NCI-H774 (cell line): ENCODE results near the gene SIRT6.
"Not testable (repeated sequence)": the region's sequence is repeated elsewhere in the genome, so short reads cannot be mapped to it uniquely, and the experiment has no call there.

Experiments
- DNase-seq: peaks from one replicate; lab custom pipeline; 2025; lab: John Stamatoyannopoulos, UW

Gene SIRT6

DNA sequence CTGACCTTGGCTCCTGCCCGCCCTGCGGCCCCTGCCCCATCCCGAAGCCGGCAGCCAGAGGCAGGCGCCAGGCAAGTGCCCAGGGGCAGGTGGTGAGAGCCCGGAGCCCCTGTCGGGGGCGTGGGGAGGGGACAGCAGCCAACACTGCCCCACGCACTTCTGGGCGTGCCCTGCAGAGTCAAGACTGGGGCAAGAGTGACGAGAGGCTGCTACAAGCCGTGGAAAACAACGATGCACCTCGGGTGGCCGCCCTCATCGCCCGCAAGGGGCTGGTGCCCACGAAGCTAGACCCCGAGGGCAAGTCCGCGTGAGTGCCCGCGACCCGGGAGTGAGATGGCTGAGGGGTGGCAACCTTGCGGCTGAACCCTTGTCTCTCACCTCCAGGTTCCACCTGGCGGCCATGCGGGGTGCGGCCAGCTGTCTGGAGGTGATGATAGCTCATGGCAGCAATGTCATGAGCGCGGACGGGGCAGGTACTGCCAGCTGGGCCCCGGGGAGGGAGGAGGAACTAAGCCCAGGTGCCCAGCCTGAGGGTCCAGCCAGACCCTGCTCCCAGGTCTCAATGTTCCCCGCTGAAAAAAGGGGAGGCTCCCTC is 17.4 kb upstream of the SIRT6 start:
- DNase-seq = peak; percentile 16

DNA sequence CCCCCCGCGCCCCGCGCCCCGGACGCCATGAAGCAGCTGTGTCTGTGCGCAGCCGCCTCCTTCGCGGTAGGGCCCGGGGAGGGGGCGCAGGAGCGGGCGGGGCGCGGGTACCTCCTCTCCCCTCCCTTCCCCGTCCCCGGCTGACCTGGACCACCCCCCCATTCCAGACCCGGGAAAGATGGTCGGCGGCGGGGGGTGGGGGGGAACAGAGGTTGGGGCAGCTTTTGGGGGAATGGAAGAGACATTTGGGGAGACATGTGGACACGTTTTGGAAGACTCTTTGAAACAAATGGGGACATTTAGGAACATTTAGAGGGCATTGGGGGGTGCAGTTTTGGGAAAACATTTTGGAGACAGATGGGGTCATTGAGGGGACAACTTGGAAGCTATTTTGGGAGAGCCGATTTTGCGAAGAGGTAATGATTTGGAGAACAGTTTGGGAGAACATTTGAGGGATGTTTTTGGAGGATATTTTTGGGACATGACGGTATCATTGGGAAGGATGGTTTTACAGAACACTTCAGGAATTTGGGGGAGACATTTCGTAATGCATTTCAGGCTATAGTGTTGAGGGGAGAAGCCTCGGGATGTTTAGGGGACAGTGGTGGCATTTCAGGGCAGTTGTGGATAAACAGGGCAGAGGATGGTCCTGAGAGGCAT is 16.2 kb upstream of the SIRT6 start:
- no peak for DNase-seq

DNA sequence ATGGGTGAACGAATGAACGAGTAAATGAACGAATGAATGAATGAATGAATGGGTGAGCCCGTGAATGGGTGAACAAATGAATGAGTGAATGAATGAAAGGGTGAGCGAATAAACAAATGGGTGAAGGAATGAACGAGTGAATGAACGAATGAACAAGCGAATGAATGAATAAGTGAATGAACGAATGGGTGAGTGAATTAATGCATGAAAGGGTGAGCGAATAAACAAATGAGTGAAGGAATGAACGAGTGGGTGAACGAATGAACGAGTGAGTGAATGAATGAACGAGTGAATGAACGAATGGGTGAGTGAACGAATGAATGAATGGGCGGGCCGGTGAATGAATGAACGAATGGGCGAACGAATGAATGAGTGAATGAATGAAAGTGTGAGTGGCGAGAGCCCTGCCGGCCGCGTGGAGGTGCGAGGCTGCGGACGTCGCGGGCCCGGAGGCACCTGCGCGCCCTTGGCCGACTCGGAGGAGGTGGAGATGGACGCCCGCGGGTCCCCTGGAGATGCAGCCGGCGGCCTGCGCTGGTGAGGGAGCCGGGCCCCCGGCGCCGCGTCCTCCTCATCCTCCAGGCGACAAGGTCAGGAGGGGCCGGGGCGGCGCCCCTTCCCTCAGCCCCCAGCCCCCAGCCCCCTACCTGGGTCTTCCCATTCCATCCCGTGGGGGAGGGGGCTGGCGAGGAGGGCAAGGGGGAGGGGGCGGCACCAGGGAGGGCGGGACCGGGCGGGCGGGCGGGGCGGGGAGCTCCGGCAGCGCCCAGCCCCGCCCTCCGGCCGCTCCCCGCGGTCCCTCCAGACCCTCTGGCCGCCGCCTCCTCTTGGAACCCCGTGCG is 15.5 kb upstream of the SIRT6 start:
- DNase-seq = no peak

DNA sequence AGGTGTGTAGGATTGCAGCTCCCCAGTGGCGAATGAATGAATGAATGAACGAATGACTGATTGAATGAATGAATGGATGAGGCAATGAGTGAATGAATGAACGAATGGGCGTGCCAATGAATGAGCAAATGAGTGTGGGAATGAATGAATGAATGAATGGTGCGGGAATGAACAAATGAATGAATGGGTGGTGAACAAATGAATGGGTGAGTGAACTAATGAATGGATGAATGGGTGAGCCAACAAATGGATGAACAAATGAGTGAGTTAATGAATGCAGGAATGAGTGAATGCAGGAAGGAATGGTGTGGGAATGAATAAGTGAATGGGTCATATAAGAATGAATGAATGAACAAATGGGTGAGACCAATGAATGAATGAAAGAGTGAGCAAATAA is 14.9 kb upstream of the SIRT6 start:
- DNase-seq = no peak

DNA sequence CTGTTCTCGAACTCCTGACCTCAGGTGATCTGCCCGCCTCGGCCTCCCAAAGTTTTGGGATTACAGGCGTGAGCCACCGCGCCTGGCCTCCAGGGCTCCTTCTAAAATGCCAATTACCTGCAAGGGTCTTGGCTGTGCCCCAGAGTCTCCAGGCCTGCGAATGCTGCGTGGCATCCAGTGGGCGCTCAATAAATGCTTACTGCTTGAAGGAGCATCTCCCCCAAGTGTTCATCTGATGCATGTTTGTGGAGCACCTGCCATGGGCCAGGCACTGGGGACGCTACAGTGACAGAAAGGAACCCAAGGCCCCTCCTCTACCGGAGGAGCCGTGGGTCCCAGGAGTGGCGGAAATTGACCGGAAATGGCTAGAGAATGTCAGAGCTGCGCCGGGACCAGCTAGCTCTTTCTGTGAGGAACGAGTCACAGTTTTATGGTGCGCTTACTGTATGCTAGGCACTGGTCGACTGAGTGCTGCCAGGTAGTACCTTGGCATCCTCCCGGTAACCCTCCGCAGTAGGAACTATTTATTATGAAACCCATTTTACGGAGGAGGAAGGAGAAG is 14.3 kb upstream of the SIRT6 start:
- no peak for DNase-seq

DNA sequence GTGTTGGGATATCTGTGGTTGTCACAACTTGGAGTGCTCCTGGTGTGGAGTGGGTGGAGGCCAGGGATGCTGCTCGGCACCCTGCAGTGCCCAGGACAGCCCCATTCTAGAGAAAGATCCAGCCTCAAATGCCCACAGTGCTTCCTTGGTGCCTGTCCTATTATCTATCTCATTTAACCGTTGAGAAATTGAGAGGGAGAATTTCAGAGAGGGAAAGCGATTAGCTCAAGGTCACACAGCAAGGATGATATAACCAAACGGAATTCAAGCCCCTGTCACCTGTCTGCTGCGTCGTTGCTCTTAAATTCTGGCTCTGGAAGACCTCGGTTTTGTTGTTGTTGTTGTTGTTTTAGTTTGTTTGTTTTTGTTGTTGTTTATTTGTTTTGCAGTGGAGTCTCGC is 13.6 kb upstream of the SIRT6 start:
- DNase-seq = no peak

DNA sequence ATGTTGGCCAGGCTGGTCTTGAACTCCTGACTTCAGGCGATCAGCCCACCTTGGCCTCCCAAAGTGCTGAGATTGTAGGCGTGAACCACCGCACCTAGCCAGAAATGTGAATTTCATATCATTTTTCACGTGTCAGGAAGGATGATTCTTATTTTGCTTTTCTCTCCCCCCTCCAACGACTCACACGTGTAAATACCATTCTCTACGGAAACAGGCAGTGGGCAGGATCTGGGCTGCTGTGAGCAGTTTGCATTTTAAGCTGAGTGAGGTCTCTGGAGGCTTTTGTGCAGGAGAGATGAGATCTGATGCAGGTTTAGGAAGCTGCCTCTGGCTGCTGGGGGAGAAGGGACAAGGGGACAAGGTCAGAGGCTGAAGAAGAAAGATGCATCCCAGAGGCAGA is 12.0 kb upstream of the SIRT6 start:
- no peak for DNase-seq

DNA sequence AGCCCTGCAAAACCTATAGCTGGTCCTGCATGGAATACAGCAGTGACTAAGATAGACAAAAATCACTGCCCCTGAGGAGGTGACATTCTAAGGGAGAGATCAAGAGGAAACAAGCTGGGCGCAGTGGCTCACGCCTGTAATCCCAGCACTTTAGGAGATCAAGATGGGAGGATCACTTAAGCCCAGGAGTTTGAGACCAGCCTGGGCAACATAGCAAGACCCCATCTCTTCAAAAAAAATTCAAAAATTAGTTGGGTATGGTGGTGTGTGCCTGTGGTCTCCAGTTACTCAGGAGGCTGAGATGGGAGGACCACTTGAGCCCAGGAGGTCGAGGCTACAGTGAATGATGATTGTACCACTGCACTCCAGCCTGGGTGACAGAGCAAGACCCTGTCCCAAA is 10.2 kb upstream of the SIRT6 start:
- not testable (repeated sequence) for DNase-seq

DNA sequence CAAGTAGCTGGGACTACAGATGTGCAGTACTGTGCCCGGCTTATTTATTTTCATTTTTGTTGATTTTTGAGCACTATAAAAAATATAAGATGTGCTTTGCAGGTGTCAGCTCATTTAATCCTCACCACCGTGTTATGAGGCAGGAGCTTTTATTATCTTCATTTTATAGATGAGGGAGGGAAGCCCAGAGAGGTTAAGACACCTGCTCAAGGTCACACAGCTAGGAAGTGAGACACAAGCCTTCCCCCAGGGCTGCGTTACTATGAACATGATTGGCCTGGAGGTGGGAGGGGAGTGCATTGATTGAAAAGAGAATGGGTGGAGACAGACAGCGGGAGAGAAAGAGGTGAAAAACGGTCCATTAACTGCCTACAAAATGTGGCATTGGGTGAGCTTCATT is 7.3 kb upstream of the SIRT6 start:
- DNase-seq = no peak

DNA sequence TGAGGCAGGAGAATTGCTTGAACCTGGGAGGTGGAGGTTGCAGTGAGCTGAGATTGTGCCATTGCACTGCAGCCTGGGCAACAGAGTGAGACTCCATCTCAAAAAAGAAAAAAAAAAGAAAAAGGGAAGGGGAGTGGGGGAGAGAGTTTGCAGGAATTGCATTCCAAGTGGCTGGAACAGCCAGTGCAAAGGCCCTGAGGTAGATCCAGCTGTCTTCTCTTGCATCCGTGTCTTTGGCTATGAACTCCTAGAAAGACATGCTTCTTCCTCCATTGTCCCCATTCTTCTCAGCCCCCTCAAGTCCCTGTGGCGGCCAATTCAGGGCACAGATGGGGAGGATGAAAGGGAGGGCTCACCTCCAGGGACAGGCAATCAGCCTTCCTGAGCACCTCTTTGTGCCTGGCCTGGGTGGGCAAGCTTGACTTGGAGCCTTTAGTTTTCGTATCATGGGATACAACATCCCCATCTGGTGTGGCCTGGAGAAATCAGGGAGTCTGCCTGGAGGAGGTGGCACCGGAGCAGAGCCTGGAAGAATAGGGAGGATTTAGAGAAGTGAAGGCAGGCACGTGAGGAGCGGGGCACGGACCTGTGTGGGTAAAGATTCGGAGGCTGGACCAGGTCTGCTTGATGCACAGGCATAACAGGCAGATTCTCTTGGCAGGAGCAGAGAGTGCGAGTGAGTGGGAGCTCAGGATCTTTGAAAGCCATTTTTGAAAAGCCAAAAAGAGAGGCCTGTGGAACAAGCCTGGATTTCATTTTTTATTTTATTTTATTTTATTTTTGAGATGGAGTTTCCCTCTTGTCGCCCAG is 5.2 kb upstream of the SIRT6 start:
- DNase-seq = no peak

DNA sequence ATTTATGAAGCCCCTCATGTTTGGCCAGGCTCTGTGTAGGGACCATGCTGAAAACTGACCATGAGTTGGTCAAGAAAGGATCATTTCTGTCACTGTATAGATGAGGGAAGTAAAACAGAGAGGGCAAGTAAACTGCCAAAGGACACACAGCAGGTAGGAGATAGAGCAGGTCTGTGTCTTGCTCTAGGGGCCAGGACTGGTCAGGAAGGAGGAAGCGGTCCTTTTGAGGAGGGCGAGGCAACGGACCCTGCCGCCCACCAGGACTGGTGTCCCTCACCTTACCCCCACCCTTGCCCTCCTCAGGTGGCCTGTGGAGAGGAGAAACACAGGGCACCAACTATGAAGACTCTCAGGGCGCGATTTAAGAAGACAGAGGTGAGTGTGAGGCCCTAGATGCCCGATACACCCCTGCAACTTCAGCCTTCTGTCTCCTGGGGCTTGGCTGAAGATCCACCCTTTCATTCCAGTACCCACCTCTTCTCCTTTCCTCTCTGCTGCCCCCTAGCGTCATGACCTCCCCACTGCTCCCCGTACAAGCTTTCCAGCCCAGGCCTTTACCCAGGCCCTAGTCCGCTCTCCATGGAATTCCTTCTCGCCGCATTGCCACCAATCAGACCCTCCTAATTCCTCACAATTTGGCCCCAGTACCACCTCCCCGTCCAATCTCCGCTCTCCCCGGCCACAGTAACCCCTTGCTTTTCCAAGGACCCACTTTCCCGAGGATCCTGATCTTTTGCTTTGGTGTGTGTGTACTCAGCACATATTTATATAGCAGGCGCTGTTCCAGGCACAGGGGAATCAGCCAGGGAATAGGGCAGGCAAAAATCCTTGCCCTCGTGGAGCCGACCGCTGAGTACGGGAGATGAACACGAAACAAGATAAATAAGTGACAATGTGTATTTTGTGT is 4.0 kb upstream of the SIRT6 start:
- peak; percentile 30 for DNase-seq

DNA sequence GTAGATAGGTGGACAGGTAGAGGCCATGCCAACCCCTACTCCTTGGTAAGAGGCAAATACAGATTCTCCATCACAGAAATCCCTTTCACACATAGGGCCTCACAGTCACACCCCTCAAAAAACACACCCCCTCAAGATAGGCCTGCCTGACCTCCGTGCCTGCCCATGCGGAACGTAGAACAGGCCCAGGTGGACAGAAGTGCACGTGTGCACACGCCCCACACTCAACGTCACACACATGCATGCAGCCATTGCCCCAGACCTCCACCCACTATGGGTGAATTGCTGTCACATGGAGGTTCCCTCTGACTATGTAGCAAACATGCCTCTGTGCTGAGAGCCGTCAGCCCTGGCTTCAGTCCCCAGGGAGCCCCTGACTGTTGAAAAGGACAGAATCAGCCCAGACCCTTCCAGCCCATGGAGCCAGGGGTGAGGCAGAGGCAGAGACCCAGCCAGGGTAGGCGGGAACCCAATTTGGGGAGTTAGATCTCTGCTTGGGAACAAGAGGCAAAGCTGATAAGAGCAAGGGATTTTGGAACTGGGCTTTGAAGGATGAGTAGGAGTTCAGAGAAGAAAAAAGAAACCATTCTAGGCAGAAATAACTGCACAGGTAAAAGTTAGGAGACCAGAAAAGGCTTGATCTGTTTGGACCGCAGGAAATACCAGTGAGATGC is 3.2 kb upstream of the SIRT6 start:
- no peak for DNase-seq

DNA sequence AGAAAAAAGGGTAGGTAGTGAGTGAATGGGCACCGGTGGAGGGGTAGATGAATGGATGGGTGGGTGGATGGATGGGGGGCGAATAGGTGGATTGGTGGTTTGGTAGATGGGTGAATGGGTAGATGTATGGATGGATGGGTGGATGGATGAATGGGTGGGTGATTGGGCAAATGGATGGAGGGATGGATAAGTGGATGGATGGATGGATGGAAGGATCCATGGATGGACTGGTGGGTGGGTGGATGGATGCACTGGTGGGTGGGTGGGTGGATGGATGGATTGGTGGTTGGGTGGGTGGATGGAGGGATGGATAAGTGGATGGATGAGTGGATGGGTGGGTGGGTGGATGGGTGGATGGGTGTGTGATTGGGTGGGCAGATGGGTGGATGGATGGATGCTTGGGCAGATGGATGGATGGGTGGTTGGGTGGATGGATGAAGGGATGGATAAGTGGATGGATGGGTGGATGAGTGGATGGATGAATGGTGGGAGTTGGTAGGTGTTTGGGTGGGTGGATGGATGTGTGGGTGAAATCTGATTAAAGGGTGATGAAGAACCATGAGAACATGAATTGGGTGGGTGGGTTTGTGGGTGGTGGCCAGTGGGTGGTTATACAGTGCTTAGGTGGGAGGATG is 2.5 kb upstream of the SIRT6 start:
- DNase-seq = no peak

DNA sequence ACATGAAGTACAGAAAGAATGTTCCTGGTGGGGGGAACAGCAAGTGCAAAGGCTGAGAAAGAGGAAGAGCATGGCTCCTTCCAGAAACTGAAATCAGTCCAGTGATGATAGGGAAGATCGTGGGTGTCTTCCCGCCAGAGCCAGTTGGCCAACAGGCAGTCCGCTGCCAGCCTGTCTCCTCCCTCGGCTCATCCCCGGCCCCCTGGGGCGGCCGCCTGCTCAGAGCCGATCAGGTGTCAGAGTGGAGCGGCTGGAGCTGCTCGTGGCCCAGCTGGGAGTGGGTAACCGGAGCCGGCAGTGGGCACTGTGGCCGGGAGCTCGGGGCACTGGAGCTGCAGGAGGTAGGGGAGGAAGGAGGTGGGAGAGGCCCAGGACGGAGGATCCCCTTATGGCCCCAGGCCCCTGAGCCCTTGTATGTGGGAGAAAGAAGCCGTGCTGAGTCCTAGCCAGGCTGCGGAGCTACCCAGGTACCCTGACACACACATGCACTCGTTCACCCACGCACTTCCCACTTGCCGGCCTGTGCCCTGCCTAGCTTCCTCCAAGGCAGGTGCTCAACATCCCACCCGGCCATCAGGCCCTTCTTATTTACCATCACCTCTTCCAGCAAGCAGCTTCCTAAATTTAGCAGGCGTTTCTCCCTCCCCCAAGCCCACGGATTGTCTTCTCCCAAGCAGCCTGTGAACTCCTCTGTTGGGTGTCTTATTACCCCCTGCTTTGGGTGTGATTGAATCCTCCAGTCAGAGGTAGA is 1.8 kb upstream of the SIRT6 start:
- no peak for DNase-seq

DNA sequence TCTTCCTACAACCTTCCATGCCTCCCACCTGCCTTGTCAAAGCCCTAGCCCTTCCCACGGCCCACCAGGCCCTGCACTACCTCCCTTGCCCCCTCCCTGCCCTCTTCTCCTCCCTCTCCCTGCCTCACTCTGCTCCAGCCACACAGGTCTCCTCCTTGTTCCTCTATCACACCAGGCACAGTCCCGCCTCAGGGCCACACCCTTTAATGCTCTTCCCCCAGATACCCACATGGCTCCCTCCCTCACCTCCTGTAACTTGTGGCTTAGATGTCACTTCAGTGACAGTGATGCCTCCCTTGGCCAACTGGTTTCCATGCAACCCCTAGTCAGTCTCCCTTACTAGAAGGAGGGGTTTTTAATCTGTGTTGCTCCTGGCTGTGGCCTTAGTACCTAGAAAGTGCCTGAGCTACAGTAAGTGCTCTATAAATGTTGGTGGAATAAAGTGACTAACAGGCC is 1.3 kb downstream of the SIRT6 start:
- no peak for DNase-seq

DNA sequence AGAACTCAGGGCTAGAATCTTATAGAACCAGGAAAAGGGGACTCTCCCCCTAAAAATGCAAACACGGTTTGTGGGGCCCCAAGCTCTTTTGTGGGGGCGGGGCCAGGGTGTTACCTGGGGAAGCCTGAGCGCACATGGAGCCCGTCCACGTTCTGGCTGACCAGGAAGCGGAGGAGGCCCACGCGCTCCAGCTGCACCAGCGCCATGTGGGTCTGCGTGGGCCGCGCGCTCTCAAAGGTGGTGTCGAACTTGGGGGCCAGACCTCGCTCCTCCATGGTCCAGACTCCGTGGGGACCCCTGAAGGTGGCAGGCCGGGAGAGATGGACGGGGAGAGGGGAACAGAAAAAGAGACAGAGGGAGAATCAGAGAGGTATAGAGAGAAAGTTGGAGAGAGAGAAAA is 3.4 kb downstream of the SIRT6 start:
- no peak for DNase-seq

DNA sequence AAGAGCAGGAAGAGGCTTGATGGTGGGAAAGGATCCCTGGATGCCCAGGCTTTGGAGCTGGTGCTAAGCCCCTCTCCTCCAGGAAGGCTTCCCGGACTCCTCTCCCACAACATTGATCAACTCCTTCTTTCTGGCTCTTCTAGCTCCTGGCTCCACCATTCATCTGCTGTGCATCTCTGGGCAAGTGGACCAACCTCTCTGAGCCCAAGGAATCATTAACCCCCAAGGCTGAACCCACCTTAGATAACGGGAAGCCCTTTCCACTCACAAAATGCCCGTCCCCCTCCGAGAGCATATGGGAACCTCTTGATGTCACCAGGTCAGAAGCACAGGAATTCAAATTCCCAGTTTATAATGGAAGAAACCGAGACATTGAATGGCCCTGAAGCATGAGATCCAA is 5.2 kb downstream of the SIRT6 start:
- no peak for DNase-seq

DNA sequence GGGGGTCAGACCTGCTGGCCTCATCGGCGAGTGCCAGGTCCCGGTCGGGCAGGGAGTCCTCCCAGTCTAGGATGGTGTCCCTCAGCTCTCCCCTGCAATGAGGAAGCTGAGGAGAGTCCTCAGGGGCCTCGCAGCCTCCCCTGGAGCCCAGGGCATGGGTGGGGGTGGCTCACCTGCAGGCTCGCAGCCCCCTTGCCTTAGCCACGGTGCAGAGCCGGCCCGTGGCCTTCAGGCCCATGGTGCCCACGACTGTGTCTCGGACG is 6.8 kb downstream of the SIRT6 start:
- no peak for DNase-seq

DNA sequence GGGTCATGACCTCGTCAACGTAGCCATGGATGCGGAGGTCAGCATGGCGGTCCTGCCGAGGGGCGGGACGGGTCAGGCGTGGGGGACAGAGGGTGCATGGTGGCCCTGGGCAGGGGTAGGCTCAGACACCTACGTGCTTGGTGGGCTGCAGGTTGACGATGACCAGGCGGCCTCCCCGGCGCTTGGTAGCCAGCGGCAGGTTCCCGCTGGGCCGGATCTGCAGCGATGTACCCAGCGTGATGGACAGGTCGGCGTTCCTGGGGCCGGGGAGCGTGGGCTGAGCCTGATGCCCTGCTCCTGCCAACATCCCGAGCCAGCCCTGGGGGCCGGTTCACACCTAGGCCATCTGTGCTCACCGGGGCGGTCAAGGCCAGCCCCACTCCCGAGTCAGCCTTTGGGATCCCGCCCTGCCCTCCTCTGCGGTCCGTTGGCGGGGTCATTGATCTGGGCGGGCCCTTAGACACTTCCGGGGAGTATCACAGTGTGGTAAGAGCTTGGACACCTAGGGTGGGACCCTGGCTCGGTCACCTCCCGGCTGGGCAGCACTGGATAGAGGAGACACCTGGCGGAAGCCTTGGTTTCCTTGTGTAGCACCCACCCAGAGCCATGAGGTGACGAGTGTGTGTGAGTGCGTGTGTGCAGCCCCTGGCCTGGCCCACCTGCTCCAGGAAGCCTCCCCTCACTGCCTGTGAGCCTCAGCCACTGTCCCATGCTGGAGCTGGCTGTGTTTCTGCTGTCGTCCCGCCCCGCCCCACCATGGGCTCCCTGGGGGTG is 7.3 kb downstream of the SIRT6 start:
- no peak for DNase-seq
